NT2/D1 (cell line): Measurements from ENCODE around the gene GAS5.

Experiments
- SUZ12 ChIP-seq: IDR thresholded peaks from 2 replicates; pipeline ENCODE4 v1.6.1; 2011; ENCODE audit not compliant: insufficient read length, insufficient read depth; ENCODE audit errors: extremely low read depth
- YY1 ChIP-seq: IDR thresholded peaks from 2 replicates; pipeline ENCODE4 v1.6.1; 2011; ENCODE audit not compliant: insufficient read length, insufficient read depth
- ZNF274 ChIP-seq: IDR thresholded peaks from 2 replicates; pipeline ENCODE4 v1.6.1; 2011; ENCODE audit warnings: mild to moderate bottlenecking, low read depth, low read length

- no peak for TF ChIP-seq ZNF274
- no peak for TF ChIP-seq SUZ12
- no peak for TF ChIP-seq YY1
Observed at GRCh38 chr1:173864179-173864867, 3.5 kb downstream of the GAS5 start.
